ENCODE data around the gene KAZALD1. TPM values are rescaled to one million over a fixed set of nuclear protein-coding genes. Genes with fewer than 3 reads are reported as not detected.
A peak's percentile ranks its signal among the peaks of the same experiment; 100 is the strongest.

The KAZALD1 gene
- total and polyA plus RNA-seq, 7 donors, result 1.5 to 10.7 (median 3.1) TPM

DNA sequence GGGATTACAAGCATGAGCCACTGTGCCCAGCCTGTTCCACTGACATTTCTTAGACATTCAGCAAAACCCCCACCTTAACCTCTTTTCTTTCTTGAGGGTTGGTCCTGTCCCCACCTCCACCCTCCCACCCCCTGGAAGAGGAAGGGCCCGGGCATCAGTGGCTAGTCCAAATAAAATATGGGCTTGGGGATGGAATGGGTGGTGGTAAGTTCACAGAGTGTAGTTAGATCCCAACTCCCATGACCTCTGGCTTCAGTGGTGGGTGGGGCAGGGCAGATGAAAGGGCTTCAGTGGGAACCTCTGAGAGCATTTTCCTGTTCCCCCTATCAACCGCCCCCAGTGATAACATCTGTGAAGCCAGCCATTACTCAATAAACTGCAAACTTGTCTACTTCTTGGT lies 20.9 kb upstream of the KAZALD1 start:
- WGBS, 3 donors, result 42 to 71% (median 50%) methylated on average over 2 of the region's 2 CpGs
- ATAC-seq (no peak), DNase-seq (no peak)
- Histone ChIP-seq H3K4me3 (no peak overlapping the region), H3K27ac (no peak overlapping the region), H3K4me1 (peaks cover 10% of the 10 kb centered on the region), H3K9me3 (no peaks in the 10 kb centered on the region), H3K36me3 (ENCODE audit: insufficient read depth in 1 of 2, low read depth in 1 of 2) (peaks cover 0 to 22% of the 10 kb centered on the region in 2 donors), H3K27me3 (ENCODE audit: insufficient read depth in 3 of 3, low read length in 2 of 3) (no peaks in the 10 kb centered on the region)
- intact Hi-C loops (cut with DNase I), result loop anchor here in 1 of 2 donors (2.0 kb wide), 1 partner anchor 26 kb away; no protein-coding TSS in a partner anchor
- TF ChIP-seq, protein P1, sequence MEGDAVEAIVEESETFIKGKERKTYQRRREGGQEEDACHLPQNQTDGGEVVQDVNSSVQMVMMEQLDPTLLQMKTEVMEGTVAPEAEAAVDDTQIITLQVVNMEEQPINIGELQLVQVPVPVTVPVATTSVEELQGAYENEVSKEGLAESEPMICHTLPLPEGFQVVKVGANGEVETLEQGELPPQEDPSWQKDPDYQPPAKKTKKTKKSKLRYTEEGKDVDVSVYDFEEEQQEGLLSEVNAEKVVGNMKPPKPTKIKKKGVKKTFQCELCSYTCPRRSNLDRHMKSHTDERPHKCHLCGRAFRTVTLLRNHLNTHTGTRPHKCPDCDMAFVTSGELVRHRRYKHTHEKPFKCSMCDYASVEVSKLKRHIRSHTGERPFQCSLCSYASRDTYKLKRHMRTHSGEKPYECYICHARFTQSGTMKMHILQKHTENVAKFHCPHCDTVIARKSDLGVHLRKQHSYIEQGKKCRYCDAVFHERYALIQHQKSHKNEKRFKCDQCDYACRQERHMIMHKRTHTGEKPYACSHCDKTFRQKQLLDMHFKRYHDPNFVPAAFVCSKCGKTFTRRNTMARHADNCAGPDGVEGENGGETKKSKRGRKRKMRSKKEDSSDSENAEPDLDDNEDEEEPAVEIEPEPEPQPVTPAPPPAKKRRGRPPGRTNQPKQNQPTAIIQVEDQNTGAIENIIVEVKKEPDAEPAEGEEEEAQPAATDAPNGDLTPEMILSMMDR (IDR thresholded peaks at IDR 0.05), result no peak

DNA sequence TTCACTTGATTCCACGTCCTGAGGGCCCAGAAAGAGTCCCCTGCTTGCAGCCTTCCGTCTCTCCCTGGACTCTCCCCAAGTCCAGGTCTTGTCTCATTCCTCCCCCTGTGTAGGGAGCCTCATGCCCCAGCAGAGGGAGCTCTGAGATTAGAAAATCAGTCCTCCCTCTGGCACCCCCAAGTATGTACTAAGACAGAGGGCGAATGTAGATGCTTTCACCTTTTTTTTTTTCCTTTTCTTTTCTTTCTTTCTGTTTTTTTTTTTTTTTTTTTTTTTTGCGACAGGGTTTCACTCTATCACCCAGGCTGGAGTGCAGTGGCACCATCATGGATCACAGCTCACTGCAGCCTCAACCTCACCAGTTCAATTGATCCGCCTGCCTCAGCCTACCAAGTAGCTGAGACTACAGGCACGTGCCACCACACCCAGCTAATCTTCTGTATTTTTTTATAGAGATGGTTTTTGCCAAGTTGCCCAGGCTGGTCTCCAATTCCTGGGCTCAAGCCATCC lies 20.5 kb upstream of the KAZALD1 start:
- TF ChIP-seq, protein P1 (IDR thresholded peaks at IDR 0.05), result peak; percentile 86
- Histone ChIP-seq H3K27me3 (ENCODE audit: insufficient read depth in 3 of 3, low read length in 2 of 3) (peaks cover 0 to 2% (median 0%) of the 10 kb centered on the region in 3 donors), H3K36me3 (ENCODE audit: insufficient read depth in 1 of 2, low read depth in 1 of 2) (peaks cover 0 to 18% of the 10 kb centered on the region in 2 donors), H3K9me3 (no peaks in the 10 kb centered on the region), H3K4me1 (peaks cover 10% of the 10 kb centered on the region), H3K4me3 (no peak overlapping the region), H3K27ac (peak overlapping the region; percentile 76)
- ATAC-seq (peak; percentile 81 to 89 (median 85)), DNase-seq (peak; percentile 79 to 85)
- intact Hi-C loops (cut with DNase I), result loop anchor here in 1 of 2 donors (2.0 kb wide), 1 partner anchor 25 kb away; no protein-coding TSS in a partner anchor
- 19 to 25% (median 20%) methylated on average over 5 to 6 of the region's 6 CpGs for WGBS, 3 donors

DNA sequence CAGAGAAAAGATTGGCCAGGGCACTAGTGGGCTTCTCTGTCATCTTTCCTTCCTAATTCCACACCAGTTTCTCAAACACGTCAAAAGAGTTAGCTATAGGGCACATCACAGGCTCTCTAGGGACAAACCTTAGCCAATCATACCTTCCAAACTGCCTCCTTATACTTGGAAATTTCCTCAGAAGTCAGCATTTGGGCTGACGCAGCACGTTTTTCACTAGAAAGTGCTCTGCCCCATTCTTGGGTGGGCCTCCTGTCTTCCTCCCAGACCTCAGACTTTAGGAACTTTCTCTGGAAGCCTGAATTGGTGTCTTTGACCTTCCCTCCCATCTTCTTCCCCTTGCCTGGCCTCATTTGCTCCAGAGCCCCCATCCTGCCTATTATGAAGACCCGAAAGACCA lies 19.7 kb upstream of the KAZALD1 start:
- intact Hi-C loops (cut with DNase I), result loop anchor here (2.0 kb wide), 1 partner anchor 19 kb away; the partner anchor contains the start of gene KAZALD1 (in 2 of the 2)
- WGBS, 3 donors, result 68 to 79% (median 79%) methylated on average over 4 of the region's 4 CpGs
- DNase-seq (no peak), ATAC-seq (no peak)
- Histone ChIP-seq H3K9me3 (no peaks in the 10 kb centered on the region), H3K36me3 (ENCODE audit: insufficient read depth in 1 of 2, low read depth in 1 of 2) (peaks cover 0 to 11% of the 10 kb centered on the region in 2 donors), H3K27me3 (ENCODE audit: insufficient read depth in 3 of 3, low read length in 2 of 3) (peaks cover 0 to 10% (median 0%) of the 10 kb centered on the region in 3 donors), H3K27ac (peak overlapping the region; percentile 76), H3K4me3 (peak overlapping the region; percentile 71), H3K4me1 (peaks cover 10% of the 10 kb centered on the region)
- TF ChIP-seq, protein P1 (IDR thresholded peaks at IDR 0.05), result no peak

DNA sequence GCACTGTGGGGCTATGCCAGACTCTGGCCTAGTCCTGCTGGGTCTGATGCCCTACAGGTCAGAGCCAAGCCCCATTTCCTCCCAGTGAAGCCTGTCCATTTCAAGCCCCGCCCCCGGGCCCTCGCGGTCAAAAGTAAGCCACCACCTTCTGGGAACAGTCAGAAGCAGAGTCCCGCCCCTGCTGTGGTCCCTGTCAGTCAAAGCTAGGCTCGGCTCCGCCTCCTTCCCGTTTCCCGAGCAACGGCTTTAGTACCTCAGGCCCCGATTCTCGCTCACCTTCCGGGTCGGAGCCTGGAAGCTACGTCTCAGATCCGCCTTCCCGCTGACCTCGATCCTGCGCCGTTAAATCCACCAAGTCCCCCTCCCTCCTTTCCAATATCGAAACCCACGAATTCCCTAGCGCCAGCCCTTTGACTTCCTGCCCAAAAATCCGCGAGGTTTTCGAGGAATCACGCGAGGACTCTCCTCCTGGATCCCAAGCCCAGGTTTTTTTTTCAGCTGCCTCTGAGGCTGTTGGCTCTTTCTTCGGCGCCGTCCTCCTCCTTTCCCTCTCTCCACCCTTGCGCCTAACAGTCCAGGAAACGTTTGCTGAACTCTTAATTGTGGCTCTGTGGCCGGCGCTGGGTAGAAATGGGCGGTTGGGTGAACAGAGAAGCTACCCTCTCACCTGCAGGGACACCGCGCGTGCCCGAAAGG lies 19.0 kb upstream of the KAZALD1 start:
- Histone ChIP-seq H3K27me3 (ENCODE audit: insufficient read depth in 3 of 3, low read length in 2 of 3) (peaks cover 0 to 17% (median under 1%) of the 10 kb centered on the region in 3 donors), H3K27ac (peak overlapping the region; percentile 76), H3K9me3 (no peaks in the 10 kb centered on the region), H3K4me3 (peak overlapping the region; percentile 71), H3K36me3 (ENCODE audit: insufficient read depth in 1 of 2, low read depth in 1 of 2) (peaks cover 0 to 4% of the 10 kb centered on the region in 2 donors), H3K4me1 (peaks cover 10% of the 10 kb centered on the region)
- WGBS, 3 donors, result 3% methylated on average over 40 of the region's 40 CpGs
- TF ChIP-seq, protein P1 (IDR thresholded peaks at IDR 0.05), result no peak
- intact Hi-C loops (cut with DNase I), result loop anchor here (2.0 kb wide), 1 partner anchor 18 kb away; the partner anchor contains the start of gene KAZALD1 (in 2 of the 2)
- peak; percentile 97 for DNase-seq
- peak; percentile 92 to 95 (median 92) for ATAC-seq

Measured in psoas muscle (tissue), 8 donors.